ENCODE measurements around the gene SNX18. TPM values are rescaled to one million over a fixed set of nuclear protein-coding genes. Genes with fewer than 3 reads are reported as not detected.

The SNX18 gene
- polyA plus RNA-seq, 1 of the 3 experiments (the other 2 are of a cell fraction): 4.6 TPM

DNA sequence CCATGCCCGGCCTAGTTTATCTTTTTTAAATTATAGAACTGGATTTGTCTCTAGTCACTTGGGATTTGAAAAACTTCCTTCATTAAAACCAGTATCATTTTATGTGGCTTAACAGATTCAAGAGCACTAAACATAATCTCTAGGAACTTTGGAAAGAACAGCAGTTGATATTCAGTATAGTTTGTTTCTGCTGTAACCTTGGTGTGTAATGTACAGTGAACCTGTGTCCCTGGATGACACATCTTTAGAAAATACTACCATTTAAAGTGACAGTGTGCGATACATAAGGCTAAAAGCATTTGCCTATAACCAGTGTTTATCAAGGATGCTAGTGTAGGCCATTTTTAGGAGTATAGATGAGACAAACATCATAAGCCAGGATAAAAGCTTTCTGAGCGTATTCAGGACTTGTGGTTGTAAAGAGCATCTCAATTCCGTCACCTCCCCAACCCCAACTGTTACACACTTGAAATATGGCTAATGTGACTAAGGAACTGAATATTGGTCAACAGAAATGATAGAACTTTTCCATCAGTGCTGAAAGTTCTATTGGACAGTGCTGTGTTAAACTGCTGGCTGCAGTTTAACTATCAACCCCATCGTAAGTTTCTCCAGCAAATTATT is 4.4 kb downstream of the SNX18 start:
- ChIA-PET CTCF (interaction anchor here (1.1 to 3.6 kb wide), 4 partner anchors 32 to 346 kb away, joined by 3 to 15 read pairs (median 11); no protein-coding TSS in a partner anchor), POLR2A (no interaction called here)
- no peak overlapping the region for H2AFZ ChIP-seq (ENCODE audit: low read depth)
- H3K9me3 ChIP-seq: no peaks in the 10 kb centered on the region
- 97% methylated on average over 5 of the region's 5 CpGs for WGBS (ENCODE audit: low lambda C conversion rate)
- no peaks in the 10 kb centered on the region for H3K9me2 ChIP-seq
- H3K9ac ChIP-seq: no peak overlapping the region
- H3K4me2 ChIP-seq: peak overlapping the region; percentile 88
- H3F3A ChIP-seq (replicated peaks; ENCODE audit: insufficient read depth): no peaks in the 10 kb centered on the region
- no peak for DNase-seq
- no peaks in the 10 kb centered on the region for H3K27me3 ChIP-seq (ENCODE audit: insufficient read depth)
- peaks cover 6 to 8% of the 10 kb centered on the region in 2 experiments for H3K36me3 ChIP-seq (replicated peaks in 1 of 2; ENCODE audit: control insufficient read depth in 1 of 2, insufficient read depth in 2 of 2, low read length in 1 of 2)
- TF ChIP-seq, protein P1, sequence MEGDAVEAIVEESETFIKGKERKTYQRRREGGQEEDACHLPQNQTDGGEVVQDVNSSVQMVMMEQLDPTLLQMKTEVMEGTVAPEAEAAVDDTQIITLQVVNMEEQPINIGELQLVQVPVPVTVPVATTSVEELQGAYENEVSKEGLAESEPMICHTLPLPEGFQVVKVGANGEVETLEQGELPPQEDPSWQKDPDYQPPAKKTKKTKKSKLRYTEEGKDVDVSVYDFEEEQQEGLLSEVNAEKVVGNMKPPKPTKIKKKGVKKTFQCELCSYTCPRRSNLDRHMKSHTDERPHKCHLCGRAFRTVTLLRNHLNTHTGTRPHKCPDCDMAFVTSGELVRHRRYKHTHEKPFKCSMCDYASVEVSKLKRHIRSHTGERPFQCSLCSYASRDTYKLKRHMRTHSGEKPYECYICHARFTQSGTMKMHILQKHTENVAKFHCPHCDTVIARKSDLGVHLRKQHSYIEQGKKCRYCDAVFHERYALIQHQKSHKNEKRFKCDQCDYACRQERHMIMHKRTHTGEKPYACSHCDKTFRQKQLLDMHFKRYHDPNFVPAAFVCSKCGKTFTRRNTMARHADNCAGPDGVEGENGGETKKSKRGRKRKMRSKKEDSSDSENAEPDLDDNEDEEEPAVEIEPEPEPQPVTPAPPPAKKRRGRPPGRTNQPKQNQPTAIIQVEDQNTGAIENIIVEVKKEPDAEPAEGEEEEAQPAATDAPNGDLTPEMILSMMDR (IDR thresholded peaks at IDR 0.05): no peak
- TF ChIP-seq EZH2phosphoT487 (IDR thresholded peaks at IDR 0.05; ENCODE audit: borderline replicate concordance, low read depth) (no peak), GATA2 (CRISPR knock-in tag; IDR thresholded peaks at IDR 0.05) (no peak), NFIC (IDR thresholded peaks at IDR 0.05; ENCODE audit: borderline replicate concordance) (no peak), POLR2AphosphoS5 (IDR thresholded peaks at IDR 0.05; ENCODE audit: low read depth, low read length) (no peak), FOXM1 (IDR thresholded peaks at IDR 0.05; ENCODE audit: low read depth) (no peak), RAD21 (IDR thresholded peaks at IDR 0.05; ENCODE audit: low read length) (no peak), EP300 (IDR thresholded peaks at IDR 0.05; ENCODE audit: borderline replicate concordance in 1 of 2, low read depth in 1 of 2, low read length in 1 of 2) (no peak), FOXJ3 (CRISPR knock-in tag; IDR thresholded peaks at IDR 0.05) (no peak), RFX5 (IDR thresholded peaks at IDR 0.05; ENCODE audit: low read length) (no peak), MEF2A (IDR thresholded peaks at IDR 0.05; ENCODE audit: borderline replicate concordance, low read depth) (no peak), ELF1 (IDR thresholded peaks at IDR 0.05) (no peak), MXI1 (IDR thresholded peaks at IDR 0.05; ENCODE audit: low read depth, low read length) (no peak), SMC3 (IDR thresholded peaks at IDR 0.05; ENCODE audit: low read depth, low read length) (no peak)
- TF ChIP-seq, protein P2, sequence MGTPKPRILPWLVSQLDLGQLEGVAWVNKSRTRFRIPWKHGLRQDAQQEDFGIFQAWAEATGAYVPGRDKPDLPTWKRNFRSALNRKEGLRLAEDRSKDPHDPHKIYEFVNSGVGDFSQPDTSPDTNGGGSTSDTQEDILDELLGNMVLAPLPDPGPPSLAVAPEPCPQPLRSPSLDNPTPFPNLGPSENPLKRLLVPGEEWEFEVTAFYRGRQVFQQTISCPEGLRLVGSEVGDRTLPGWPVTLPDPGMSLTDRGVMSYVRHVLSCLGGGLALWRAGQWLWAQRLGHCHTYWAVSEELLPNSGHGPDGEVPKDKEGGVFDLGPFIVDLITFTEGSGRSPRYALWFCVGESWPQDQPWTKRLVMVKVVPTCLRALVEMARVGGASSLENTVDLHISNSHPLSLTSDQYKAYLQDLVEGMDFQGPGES (IDR thresholded peaks at IDR 0.05; ENCODE audit: low read depth, low read length): no peak
- TF ChIP-seq, protein P3, sequence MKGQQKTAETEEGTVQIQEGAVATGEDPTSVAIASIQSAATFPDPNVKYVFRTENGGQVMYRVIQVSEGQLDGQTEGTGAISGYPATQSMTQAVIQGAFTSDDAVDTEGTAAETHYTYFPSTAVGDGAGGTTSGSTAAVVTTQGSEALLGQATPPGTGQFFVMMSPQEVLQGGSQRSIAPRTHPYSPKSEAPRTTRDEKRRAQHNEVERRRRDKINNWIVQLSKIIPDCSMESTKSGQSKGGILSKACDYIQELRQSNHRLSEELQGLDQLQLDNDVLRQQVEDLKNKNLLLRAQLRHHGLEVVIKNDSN (IDR thresholded peaks at IDR 0.05; ENCODE audit: borderline replicate concordance, low read depth): no peak
- TF ChIP-seq, protein P4, sequence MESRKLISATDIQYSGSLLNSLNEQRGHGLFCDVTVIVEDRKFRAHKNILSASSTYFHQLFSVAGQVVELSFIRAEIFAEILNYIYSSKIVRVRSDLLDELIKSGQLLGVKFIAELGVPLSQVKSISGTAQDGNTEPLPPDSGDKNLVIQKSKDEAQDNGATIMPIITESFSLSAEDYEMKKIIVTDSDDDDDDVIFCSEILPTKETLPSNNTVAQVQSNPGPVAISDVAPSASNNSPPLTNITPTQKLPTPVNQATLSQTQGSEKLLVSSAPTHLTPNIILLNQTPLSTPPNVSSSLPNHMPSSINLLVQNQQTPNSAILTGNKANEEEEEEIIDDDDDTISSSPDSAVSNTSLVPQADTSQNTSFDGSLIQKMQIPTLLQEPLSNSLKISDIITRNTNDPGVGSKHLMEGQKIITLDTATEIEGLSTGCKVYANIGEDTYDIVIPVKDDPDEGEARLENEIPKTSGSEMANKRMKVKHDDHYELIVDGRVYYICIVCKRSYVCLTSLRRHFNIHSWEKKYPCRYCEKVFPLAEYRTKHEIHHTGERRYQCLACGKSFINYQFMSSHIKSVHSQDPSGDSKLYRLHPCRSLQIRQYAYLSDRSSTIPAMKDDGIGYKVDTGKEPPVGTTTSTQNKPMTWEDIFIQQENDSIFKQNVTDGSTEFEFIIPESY (IDR thresholded peaks at IDR 0.05; ENCODE audit: borderline replicate concordance, low read depth): no peak
- TF ChIP-seq, protein P5, sequence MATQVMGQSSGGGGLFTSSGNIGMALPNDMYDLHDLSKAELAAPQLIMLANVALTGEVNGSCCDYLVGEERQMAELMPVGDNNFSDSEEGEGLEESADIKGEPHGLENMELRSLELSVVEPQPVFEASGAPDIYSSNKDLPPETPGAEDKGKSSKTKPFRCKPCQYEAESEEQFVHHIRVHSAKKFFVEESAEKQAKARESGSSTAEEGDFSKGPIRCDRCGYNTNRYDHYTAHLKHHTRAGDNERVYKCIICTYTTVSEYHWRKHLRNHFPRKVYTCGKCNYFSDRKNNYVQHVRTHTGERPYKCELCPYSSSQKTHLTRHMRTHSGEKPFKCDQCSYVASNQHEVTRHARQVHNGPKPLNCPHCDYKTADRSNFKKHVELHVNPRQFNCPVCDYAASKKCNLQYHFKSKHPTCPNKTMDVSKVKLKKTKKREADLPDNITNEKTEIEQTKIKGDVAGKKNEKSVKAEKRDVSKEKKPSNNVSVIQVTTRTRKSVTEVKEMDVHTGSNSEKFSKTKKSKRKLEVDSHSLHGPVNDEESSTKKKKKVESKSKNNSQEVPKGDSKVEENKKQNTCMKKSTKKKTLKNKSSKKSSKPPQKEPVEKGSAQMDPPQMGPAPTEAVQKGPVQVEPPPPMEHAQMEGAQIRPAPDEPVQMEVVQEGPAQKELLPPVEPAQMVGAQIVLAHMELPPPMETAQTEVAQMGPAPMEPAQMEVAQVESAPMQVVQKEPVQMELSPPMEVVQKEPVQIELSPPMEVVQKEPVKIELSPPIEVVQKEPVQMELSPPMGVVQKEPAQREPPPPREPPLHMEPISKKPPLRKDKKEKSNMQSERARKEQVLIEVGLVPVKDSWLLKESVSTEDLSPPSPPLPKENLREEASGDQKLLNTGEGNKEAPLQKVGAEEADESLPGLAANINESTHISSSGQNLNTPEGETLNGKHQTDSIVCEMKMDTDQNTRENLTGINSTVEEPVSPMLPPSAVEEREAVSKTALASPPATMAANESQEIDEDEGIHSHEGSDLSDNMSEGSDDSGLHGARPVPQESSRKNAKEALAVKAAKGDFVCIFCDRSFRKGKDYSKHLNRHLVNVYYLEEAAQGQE (IDR thresholded peaks at IDR 0.05; ENCODE audit: low read depth, low read length): no peak
- TF ChIP-seq, protein P6, sequence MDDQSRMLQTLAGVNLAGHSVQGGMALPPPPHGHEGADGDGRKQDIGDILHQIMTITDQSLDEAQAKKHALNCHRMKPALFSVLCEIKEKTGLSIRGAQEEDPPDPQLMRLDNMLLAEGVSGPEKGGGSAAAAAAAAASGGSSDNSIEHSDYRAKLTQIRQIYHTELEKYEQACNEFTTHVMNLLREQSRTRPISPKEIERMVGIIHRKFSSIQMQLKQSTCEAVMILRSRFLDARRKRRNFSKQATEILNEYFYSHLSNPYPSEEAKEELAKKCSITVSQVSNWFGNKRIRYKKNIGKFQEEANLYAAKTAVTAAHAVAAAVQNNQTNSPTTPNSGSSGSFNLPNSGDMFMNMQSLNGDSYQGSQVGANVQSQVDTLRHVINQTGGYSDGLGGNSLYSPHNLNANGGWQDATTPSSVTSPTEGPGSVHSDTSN (IDR thresholded peaks at IDR 0.05): no peak
- no peak overlapping the region for H3K4me3 ChIP-seq (ENCODE audit: low read depth in 2 of 2, low read length in 1 of 2)
- H3K79me2 ChIP-seq (ENCODE audit: insufficient read depth): peaks cover 43% of the 10 kb centered on the region
- no peak overlapping the region for H3K27ac ChIP-seq (ENCODE audit: low read depth in 2 of 2, low read length in 1 of 2)
- peaks cover 4 to 48% of the 10 kb centered on the region in 2 experiments; a peak in 3 of 4 replicates for H3K4me1 ChIP-seq (ENCODE audit: control insufficient read depth in 1 of 2, insufficient read depth in 2 of 2, low read depth in 1 of 2, low read length in 1 of 2)
- H4K20me1 ChIP-seq (ENCODE audit: insufficient read depth): no peaks in the 10 kb centered on the region
